HG03575 (cell line): Measurements from ENCODE around the gene CHD2.
"Not testable (repeated sequence)": the region's sequence is repeated elsewhere in the genome, so short reads cannot be mapped to it uniquely, and the experiment has no call there.

ENCODE experiments used
- ATAC-seq: cut with Tn5 transposase; IDR thresholded peaks from one replicate; pipeline ENCODE4 v1.9.1; 2021; ENCODE audit not compliant: unreplicated experiment, insufficient number of reproducible peaks, low FRiP score; ENCODE audit errors: extremely low read depth

CHD2 gene

GRCh38 chr15:92899948-92900730, at the start of gene CHD2:
Gene CHD2, plus strand, starts transcription at chr15:92900324. Its CDS starts 914 bp downstream, at chr15:92901238.
- peak; percentile 57 for ATAC-seq

- ATAC-seq = no peak
These were observed 46.9 kb upstream of the CHD2 start for GRCh38 chr15:92853222-92853621.

- ATAC-seq = no peak
These were observed 38.4 kb upstream of the CHD2 start for GRCh38 chr15:92861742-92862141.

DNA sequence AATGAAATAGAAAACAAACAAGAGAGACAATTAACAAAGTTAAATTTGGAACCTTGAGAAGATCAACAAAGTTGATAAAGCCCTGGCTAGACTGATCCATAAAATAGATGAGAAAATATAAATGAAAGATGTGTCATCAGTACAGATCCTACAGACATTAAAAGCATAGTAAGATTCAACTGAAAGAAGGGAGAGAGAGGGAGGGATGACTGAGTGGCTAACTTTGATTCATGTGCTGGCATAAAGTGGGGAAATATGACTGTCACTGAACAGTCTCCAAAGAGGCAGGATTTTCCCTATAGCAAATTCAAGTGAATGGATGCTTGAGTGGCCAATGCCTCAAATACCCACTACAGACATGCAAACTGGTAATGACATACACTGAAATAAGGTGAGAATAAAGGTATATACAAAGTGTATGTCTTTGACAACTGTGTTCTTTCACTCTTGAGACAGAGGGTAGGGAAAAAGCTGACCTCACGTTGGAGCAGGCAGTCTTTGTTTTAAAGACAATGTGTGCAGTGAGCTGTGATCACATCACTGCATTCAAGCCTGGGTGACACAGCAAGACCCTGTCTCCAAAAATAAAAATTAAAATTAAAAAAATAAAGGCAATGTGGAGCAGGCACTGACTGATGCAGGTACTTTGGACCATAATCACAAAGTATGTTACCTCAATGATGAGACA, 35.9 kb upstream of the CHD2 start:
- no peak for ATAC-seq

- no peak for ATAC-seq
These were observed 30.7 kb upstream of the CHD2 start for GRCh38 chr15:92869263-92869940.

- no peak for ATAC-seq
These were observed 30.0 kb upstream of the CHD2 start for GRCh38 chr15:92870010-92870591.

- not testable (repeated sequence) for ATAC-seq
These were observed 27.2 kb upstream of the CHD2 start for GRCh38 chr15:92872967-92873366.

GRCh38 chr15:92877000-92877399, 23.1 kb upstream of the CHD2 start:
- ATAC-seq = no peak

DNA sequence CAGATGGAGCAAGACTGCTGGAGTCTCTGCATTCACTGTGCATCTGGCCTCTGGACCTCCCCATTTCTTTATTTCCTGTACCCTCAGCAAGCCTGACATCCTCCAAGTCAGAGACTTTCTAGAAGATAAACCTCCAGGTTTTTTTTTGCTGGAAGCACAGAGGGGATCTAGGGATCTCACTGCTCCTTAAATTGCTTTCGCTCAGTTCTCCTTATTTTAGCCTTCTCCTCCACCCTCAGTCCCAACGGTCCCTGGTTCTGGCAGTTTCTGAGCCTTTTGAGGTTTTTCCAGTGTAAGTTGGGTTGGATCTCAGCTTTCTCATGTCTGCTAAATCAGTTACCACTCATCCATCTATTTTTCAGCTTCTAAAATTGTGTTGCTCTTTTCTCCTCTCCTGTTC, 22.7 kb upstream of the CHD2 start:
- ATAC-seq = no peak

GRCh38 chr15:92878593-92879053, 21.5 kb upstream of the CHD2 start:
- ATAC-seq = no peak

DNA sequence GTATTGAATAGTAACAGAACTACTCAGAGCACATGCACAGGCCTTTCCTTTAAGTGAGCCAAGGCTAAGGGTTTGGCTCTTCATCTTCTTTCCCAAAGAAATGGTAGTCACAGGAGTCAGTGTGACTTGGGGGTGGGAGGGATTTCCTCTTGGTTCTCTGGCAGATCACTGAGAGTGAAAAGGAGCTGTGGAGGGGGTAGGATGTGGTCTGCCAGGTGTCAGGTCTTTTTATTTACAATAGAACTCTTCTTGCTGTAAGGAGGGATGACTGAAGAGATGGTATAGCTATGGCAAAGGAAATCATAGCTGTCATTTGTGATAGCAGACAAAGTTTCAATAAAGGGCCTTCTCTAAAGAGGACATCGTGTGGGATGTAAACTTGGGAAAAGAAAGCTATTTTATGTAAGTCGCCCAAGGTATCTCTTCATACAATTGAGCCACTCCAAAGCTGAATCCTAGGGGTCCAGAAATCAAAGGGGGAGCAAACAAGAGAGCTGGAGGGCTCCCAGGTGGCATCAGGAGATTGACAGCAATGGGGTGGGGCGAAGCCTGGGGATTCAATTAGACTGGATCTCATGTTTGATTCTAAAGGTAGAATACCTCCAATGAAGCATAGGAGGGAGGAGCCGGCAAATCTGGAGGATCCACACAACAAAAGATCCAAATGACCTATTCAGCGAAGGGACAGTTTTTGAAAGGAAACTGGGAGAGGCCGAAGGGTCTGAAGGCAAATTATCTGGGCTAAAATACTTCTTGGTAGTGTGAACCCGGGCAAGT, 20.0 kb upstream of the CHD2 start:
- ATAC-seq = no peak

DNA sequence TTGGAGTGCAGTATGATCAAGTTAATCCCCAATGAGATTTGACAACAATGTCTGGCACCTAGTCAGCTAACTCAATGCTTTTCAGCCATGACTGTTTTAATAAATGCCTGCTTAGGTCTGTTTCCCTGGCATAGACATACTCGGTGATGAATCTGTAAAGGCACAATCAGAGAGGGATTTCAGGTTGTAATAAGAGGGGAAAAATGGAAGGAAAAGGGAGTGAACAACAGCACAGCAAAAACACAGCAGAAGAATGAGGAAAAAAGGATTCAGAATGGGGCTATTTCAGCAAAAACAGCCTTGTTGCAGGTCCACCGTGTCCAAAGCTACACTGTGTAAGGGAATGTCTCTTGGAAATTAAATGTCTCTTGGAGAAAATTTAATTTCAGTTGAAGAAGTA, 19.3 kb upstream of the CHD2 start:
- no peak for ATAC-seq

DNA sequence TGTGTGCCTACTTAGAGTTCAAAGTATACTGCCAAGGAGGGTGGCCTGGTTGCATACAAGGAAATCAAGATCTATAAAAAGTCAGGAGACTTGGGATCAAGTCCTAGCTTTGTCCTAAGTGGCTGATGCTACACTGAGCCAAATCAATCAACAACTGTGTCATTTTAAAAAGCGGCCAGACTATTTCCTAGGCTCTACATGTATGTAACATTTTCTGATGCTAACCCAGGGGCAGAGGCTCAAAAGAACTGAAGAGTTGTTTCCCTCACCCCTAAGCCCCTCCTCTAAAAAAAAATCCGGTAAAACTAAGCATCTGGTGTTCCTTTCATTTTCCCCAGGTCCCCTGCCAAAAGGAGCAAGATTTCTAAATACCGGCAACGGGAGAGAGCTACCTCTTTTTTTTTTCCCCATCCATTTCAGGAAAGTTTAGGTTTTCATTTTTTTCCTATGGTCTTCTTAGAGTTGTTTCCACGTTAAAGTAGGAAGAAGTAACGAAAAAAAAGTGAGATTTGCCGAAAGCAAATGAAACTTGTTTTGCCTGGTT, 18.8 kb upstream of the CHD2 start:
- no peak for ATAC-seq

- peak; percentile 93 for ATAC-seq
These were observed 18.1 kb upstream of the CHD2 start for GRCh38 chr15:92881802-92882696.

DNA sequence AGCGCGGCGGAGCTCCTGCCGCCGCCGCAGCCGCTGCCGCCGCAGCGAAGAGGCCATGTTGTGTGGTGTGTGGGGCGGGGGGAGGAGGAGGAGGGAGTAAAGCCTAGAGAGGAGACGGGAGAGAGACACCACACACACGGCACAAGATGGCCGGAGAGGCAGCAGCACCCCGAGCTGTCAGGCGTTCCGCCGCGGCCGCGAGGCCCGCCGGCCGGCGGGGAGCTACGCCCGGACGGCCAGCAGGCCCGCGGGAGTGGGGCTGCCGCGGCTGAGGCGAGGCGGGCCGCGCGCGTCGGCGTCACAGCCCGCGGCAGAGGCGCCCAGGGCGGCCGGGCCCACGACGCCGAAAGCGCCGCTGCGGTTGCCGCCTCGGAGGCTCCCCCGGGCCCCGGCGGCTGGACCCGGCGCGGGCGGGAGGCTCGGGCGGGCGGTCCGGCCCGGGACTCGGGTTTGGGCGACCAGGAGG, 17.4 kb upstream of the CHD2 start:
- ATAC-seq = peak; percentile 17

- ATAC-seq = no peak
These were observed 16.8 kb upstream of the CHD2 start for GRCh38 chr15:92883163-92883875.

- ATAC-seq = no peak
These were observed 16.2 kb upstream of the CHD2 start for GRCh38 chr15:92883876-92884435.
